Measurements from ENCODE around the gene MIS12. TPM values are rescaled to one million over a fixed set of nuclear protein-coding genes. Genes with fewer than 3 reads are reported as not detected.

The MIS12 gene
- total and polyA plus RNA-seq, 2 of the 13 experiments (the other 11 are each of a cell fraction or from before 2014, with no cell fraction given), result 13.4 to 28.0 TPM

GRCh38 chr17:5486206-5487124 lies at the start of gene MIS12 (continued):
- TF ChIP-seq, protein P1, sequence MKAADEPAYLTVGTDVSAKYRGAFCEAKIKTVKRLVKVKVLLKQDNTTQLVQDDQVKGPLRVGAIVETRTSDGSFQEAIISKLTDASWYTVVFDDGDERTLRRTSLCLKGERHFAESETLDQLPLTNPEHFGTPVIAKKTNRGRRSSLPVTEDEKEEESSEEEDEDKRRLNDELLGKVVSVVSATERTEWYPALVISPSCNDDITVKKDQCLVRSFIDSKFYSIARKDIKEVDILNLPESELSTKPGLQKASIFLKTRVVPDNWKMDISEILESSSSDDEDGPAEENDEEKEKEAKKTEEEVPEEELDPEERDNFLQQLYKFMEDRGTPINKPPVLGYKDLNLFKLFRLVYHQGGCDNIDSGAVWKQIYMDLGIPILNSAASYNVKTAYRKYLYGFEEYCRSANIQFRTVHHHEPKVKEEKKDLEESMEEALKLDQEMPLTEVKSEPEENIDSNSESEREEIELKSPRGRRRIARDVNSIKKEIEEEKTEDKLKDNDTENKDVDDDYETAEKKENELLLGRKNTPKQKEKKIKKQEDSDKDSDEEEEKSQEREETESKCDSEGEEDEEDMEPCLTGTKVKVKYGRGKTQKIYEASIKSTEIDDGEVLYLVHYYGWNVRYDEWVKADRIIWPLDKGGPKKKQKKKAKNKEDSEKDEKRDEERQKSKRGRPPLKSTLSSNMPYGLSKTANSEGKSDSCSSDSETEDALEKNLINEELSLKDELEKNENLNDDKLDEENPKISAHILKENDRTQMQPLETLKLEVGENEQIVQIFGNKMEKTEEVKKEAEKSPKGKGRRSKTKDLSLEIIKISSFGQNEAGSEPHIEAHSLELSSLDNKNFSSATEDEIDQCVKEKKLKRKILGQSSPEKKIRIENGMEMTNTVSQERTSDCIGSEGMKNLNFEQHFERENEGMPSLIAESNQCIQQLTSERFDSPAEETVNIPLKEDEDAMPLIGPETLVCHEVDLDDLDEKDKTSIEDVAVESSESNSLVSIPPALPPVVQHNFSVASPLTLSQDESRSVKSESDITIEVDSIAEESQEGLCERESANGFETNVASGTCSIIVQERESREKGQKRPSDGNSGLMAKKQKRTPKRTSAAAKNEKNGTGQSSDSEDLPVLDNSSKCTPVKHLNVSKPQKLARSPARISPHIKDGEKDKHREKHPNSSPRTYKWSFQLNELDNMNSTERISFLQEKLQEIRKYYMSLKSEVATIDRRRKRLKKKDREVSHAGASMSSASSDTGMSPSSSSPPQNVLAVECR (CRISPR knock-in tag; IDR thresholded peaks at IDR 0.05; ENCODE audit: borderline replicate concordance), result peak; percentile 97
- no peak for TF ChIP-seq ZNF431 (CRISPR knock-in tag; IDR thresholded peaks at IDR 0.05; ENCODE audit: borderline replicate concordance, low read depth)
- peak; percentile 59 for TF ChIP-seq SKI (IDR thresholded peaks at IDR 0.05; ENCODE audit: partially characterized antibody)
- no peak for TF ChIP-seq WIZ (CRISPR knock-in tag; IDR thresholded peaks at IDR 0.05)
- TF ChIP-seq, protein P2, sequence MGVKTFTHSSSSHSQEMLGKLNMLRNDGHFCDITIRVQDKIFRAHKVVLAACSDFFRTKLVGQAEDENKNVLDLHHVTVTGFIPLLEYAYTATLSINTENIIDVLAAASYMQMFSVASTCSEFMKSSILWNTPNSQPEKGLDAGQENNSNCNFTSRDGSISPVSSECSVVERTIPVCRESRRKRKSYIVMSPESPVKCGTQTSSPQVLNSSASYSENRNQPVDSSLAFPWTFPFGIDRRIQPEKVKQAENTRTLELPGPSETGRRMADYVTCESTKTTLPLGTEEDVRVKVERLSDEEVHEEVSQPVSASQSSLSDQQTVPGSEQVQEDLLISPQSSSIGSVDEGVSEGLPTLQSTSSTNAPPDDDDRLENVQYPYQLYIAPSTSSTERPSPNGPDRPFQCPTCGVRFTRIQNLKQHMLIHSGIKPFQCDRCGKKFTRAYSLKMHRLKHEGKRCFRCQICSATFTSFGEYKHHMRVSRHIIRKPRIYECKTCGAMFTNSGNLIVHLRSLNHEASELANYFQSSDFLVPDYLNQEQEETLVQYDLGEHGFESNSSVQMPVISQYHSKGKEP (CRISPR knock-in tag; IDR thresholded peaks at IDR 0.05), result no peak; the same call in 1 of the 2 replicates
- TF ChIP-seq ZNF777 (CRISPR knock-in tag; IDR thresholded peaks at IDR 0.05), result 0 out of 2 replicates have a peak, but pooled peaks have one; percentile 46
- TF ChIP-seq HMG20A (CRISPR knock-in tag; IDR thresholded peaks at IDR 0.05; ENCODE audit: borderline replicate concordance), result no peak
- TF ChIP-seq ZNF782 (CRISPR knock-in tag; IDR thresholded peaks at IDR 0.05; ENCODE audit: borderline replicate concordance), result no peak
- no peak; the same call in 1 of the 2 replicates for TF ChIP-seq MED1 (CRISPR knock-in tag; IDR thresholded peaks at IDR 0.05)
- TF ChIP-seq ZMAT5 (CRISPR knock-in tag; IDR thresholded peaks at IDR 0.05; ENCODE audit: borderline replicate concordance, low read depth), result no peak
- TF ChIP-seq ZNF24 (IDR thresholded peaks at IDR 0.05), result no peak
- TF ChIP-seq ZSCAN31 (CRISPR knock-in tag; IDR thresholded peaks at IDR 0.05; ENCODE audit: low read depth), result peak; percentile 73; the same call in 1 of the 2 replicates
- TF ChIP-seq ZBTB8A (CRISPR knock-in tag; IDR thresholded peaks at IDR 0.05; ENCODE audit: borderline replicate concordance, low read depth), result no peak
- TF ChIP-seq ZFP37 (CRISPR knock-in tag; IDR thresholded peaks at IDR 0.05; ENCODE audit: borderline replicate concordance), result no peak; the same call in 1 of the 2 replicates
- TF ChIP-seq ZNF274 (CRISPR knock-in tag; IDR thresholded peaks at IDR 0.05), result no peak
- TF ChIP-seq ZNF841 (CRISPR knock-in tag; IDR thresholded peaks at IDR 0.05; ENCODE audit: borderline replicate concordance), result no peak
- no peak for TF ChIP-seq SNRNP70 (IDR thresholded peaks at IDR 0.05; ENCODE audit: low read depth, low read length)
- TF ChIP-seq ZNF337 (CRISPR knock-in tag; IDR thresholded peaks at IDR 0.05; ENCODE audit: borderline replicate concordance, low read depth), result no peak
- peak; percentile 30; the same call in 1 of the 2 replicates for TF ChIP-seq ZNF691 (CRISPR knock-in tag; IDR thresholded peaks at IDR 0.05; ENCODE audit: borderline replicate concordance, low read depth)
- TF ChIP-seq PTBP1 (IDR thresholded peaks at IDR 0.05; ENCODE audit: low read depth, low read length, poor library complexity, severe bottlenecking), result no peak
- no peak for TF ChIP-seq HOXA9 (CRISPR knock-in tag; IDR thresholded peaks at IDR 0.05; ENCODE audit: borderline replicate concordance)
- TF ChIP-seq ZNF335 (CRISPR knock-in tag; IDR thresholded peaks at IDR 0.05), result peak; percentile 41; the same call in 1 of the 2 replicates

All from HepG2 (cell line).